Adipocyte (in vitro differentiated cells): ENCODE data around the gene PRR15L.
"Not testable (repeated sequence)": the region's sequence is repeated elsewhere in the genome, so short reads cannot be mapped to it uniquely, and the experiment has no call there.

ENCODE experiments used
- DNase-seq: peaks from one replicate; pipeline ENCODE4 v3.0.0-alpha.2; 2015; ENCODE audit warnings: low read depth
- H3K27me3 ChIP-seq: replicated peaks from 2 replicates; pipeline ENCODE4 v1.7.0; 2013; ENCODE audit warnings: mild to moderate bottlenecking, low read length, moderate library complexity; ENCODE audit not compliant: control insufficient read depth, insufficient read depth
- H3K36me3 ChIP-seq: 2 replicates; pipeline ENCODE4 v1.7.0; 2013; ENCODE audit warnings: low read length, mild to moderate bottlenecking, moderate library complexity; ENCODE audit not compliant: control insufficient read depth, insufficient read depth, severe bottlenecking
- H3K4me1 ChIP-seq: 2 replicates; pipeline ENCODE4 v1.7.0; 2013; ENCODE audit warnings: mild to moderate bottlenecking, low read length, moderate library complexity; ENCODE audit not compliant: control insufficient read depth, insufficient read depth
- H3K4me3 ChIP-seq: 2 replicates; pipeline ENCODE4 v1.7.0; 2013; ENCODE audit warnings: mild to moderate bottlenecking, low read length, moderate library complexity
- H3K9ac ChIP-seq: 2 replicates; pipeline ENCODE4 v1.7.0; 2013; ENCODE audit warnings: mild to moderate bottlenecking, low read length, moderate library complexity
- H3K9me3 ChIP-seq: 2 replicates; pipeline ENCODE4 v1.7.0; 2013; ENCODE audit warnings: mild to moderate bottlenecking, low read length, moderate library complexity; ENCODE audit not compliant: control insufficient read depth

PRR15L gene

GRCh38 chr17:47997586-47997985 is 39.9 kb upstream of the PRR15L start:
- Histone ChIP-seq H3K9ac (no peak overlapping the region), H3K27me3 (peaks cover 6% of the 10 kb centered on the region), H3K36me3 (no peaks in the 10 kb centered on the region), H3K9me3 (no peaks in the 10 kb centered on the region), H3K4me1 (peaks cover 13% of the 10 kb centered on the region), H3K4me3 (no peak overlapping the region)
- no peak for DNase-seq

- Histone ChIP-seq H3K4me3 (no peak overlapping the region), H3K4me1 (no peaks in the 10 kb centered on the region), H3K27me3 (peaks cover 6% of the 10 kb centered on the region), H3K9ac (no peak overlapping the region), H3K36me3 (no peaks in the 10 kb centered on the region), H3K9me3 (no peaks in the 10 kb centered on the region)
- no peak for DNase-seq
Observed at GRCh38 chr17:47996201-47996600, 38.5 kb upstream of the PRR15L start.

GRCh38 chr17:47995241-47995935 is 37.7 kb upstream of the PRR15L start:
- H3K36me3 ChIP-seq: no peaks in the 10 kb centered on the region
- DNase-seq: no peak
- no peaks in the 10 kb centered on the region for H3K4me1 ChIP-seq
- no peaks in the 10 kb centered on the region for H3K9me3 ChIP-seq
- H3K27me3 ChIP-seq: peaks cover 6% of the 10 kb centered on the region
- no peak overlapping the region for H3K4me3 ChIP-seq
- H3K9ac ChIP-seq: no peak overlapping the region

DNA sequence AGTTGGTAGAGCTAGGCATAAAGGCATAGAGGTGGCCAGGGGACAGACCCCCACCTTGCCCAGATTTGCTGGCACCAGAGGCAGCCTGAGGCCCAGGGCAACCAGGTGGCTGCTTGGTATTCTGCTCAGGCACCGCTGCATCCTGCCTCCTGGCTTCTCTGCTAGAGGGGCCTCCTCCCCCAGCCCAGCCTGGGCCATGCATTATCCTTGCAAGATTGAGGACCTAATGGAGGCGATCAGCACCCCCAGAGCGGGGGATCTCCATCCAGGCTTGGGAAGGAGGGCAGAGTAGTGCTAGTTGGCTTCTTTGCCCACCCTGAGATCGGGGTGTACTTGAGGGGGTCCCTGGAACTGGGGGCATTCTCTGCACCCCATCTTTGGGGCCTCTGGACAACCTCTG is 37.0 kb upstream of the PRR15L start:
- H3K27me3 ChIP-seq: peaks cover 6% of the 10 kb centered on the region
- H3K9me3 ChIP-seq: no peaks in the 10 kb centered on the region
- DNase-seq: no peak
- no peak overlapping the region for H3K9ac ChIP-seq
- H3K36me3 ChIP-seq: no peaks in the 10 kb centered on the region
- no peak overlapping the region for H3K4me3 ChIP-seq
- no peaks in the 10 kb centered on the region for H3K4me1 ChIP-seq

DNA sequence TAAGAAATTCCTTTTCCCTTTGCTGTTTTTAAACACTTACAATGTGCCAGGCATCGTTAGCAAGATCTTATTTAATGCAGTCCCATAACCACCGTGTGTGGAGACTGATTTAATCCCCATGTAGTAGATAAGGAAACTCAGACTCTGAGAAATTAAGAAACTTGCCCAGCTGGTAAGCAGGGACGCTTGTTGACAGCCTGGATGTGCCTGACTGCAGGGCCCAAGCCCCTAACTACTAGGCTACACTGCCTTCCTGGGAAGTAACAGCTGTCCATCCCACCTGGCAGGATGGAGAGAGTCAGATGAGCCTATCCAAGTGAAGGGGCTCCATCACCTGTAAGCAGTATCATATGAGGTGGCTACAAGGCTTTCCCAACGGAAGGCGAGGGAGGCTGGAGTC is 36.3 kb upstream of the PRR15L start:
- no peak overlapping the region for H3K9ac ChIP-seq
- peaks cover 6% of the 10 kb centered on the region for H3K27me3 ChIP-seq
- no peaks in the 10 kb centered on the region for H3K4me1 ChIP-seq
- H3K36me3 ChIP-seq: no peaks in the 10 kb centered on the region
- no peak overlapping the region for H3K4me3 ChIP-seq
- no peaks in the 10 kb centered on the region for H3K9me3 ChIP-seq
- no peak for DNase-seq

DNA sequence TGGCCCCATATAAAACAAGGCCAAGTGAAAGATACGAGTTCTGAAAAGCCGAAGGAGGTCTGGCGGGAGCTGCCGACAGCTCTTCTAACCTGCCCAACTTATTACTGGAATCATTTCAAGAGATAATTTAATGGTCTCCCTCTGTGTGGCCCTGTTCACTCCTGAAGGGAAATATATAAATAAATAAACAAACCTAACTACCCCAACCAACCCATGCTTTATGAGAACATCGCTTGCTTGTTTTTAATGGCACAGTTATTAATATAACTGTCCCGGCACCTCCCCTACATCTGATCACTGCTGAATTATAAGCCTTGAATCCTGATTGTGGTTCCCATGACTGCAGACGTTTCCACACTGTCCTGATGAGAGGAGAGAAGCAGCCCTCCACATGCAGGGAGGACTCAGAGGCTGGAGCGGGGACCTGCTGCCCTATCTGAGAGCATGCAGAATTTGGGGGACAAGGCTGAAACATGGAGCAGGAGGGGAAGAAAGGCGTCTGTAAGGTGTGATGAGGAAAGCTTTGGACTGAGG is 35.4 kb upstream of the PRR15L start:
- H3K36me3 ChIP-seq: no peaks in the 10 kb centered on the region
- H3K4me3 ChIP-seq: no peak overlapping the region
- H3K27me3 ChIP-seq: peaks cover 6% of the 10 kb centered on the region
- no peaks in the 10 kb centered on the region for H3K4me1 ChIP-seq
- no peak for DNase-seq
- H3K9ac ChIP-seq: no peak overlapping the region
- H3K9me3 ChIP-seq: no peaks in the 10 kb centered on the region

- no peaks in the 10 kb centered on the region for H3K4me1 ChIP-seq
Observed at GRCh38 chr17:47992216-47992615, 34.5 kb upstream of the PRR15L start.

DNA sequence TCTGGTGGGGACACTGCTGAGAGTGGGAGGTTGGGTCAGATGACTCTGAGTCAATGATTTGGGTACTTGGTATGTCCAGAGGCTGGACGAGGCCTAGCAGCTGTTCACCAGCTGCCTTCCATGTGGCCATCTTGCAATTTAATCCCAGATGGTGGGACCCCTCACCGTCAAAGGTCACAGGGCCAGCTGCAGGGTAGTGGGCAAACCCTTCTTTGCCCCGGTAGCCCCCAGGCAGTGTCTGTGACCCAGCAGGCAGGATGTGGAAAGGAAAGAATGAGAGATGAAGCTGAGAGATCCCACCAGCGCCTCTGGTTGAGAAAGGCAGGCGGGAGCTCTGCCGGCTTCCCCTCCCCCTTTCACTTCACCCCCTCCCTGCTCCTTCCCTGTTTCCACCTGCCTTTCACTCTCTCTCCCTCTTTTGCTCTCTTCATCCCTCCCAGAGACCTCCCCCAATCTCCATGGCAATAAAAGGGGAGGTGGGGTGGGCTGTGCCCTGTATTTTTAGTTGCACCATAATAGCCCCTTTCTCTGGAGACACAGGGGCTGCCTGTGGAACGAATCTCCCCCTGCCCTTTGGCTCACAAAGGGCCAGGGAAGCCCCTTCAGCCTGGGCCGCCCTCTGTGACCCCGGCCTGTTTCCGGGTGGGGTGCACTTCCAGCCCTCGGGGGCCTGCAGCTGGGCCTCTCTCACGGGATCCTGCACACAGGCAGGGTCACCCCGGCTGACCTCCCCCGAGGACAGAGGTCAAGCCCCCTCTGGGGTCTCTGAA is 33.5 kb upstream of the PRR15L start:
- H3K9me3 ChIP-seq: no peaks in the 10 kb centered on the region
- H3K4me1 ChIP-seq: no peaks in the 10 kb centered on the region
- no peak overlapping the region for H3K9ac ChIP-seq
- H3K27me3 ChIP-seq: peaks cover 6% of the 10 kb centered on the region
- H3K36me3 ChIP-seq: no peaks in the 10 kb centered on the region
- no peak overlapping the region for H3K4me3 ChIP-seq
- no peak for DNase-seq

More at GRCh38 chr17:47992216-47992615, 34.5 kb upstream of the PRR15L start:
- no peak overlapping the region for H3K9ac ChIP-seq
- H3K27me3 ChIP-seq: peaks cover 6% of the 10 kb centered on the region
- no peak overlapping the region for H3K4me3 ChIP-seq
- no peaks in the 10 kb centered on the region for H3K36me3 ChIP-seq
- no peak for DNase-seq
- H3K9me3 ChIP-seq: no peaks in the 10 kb centered on the region

- no peak for DNase-seq
- Histone ChIP-seq H3K27me3 (no peaks in the 10 kb centered on the region), H3K9me3 (no peaks in the 10 kb centered on the region), H3K36me3 (no peaks in the 10 kb centered on the region), H3K4me1 (no peaks in the 10 kb centered on the region), H3K4me3 (no peak overlapping the region), H3K9ac (no peak overlapping the region)
Observed at GRCh38 chr17:47989700-47990099, 32.0 kb upstream of the PRR15L start.

DNA sequence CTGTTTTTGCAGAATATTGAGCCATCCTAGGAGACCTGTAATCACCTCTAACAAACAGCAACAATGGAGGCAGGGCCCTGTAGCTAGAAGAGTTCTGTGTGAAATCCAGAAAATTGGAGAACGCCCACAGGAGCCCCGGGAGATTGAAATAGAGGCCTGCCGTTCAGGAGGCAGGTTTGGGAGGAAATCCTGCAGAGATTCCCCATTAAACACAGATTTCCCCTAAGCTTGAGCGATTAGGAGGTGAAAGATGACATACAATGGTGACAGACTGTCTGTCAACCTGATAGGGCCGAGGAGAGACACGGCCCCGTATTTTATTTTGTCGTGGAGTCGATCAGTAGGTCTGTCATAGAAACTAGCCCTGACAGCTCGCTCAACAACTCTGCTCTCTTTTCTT is 31.5 kb upstream of the PRR15L start:
- Histone ChIP-seq H3K9ac (no peak overlapping the region), H3K4me1 (no peaks in the 10 kb centered on the region), H3K9me3 (no peaks in the 10 kb centered on the region), H3K36me3 (no peaks in the 10 kb centered on the region), H3K4me3 (no peak overlapping the region), H3K27me3 (no peaks in the 10 kb centered on the region)
- DNase-seq: no peak

DNA sequence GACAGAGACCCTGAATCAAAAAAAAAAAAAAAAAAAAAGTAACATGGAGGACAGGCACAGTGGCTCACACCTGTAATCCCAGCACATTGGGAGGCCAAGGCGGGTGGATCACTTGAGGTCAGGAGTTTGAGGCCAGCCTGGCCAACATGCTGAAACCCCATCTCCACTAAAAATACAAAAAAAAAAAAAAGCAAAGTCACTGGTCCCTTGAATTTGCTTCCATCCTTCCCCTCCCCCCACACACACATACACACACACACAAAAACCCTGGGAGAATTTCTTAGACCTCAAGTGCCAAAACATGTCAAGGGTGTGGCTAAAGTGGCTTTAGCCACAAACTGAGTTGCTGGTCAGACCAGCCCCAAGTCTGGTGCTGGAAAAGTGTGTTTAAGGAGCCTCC is 30.8 kb upstream of the PRR15L start:
- not testable (repeated sequence) for H3K9ac ChIP-seq, H3K36me3 ChIP-seq, H3K9me3 ChIP-seq, H3K27me3 ChIP-seq, H3K4me1 ChIP-seq, H3K4me3 ChIP-seq, DNase-seq
